K562 (cell line): ENCODE results near the gene DCUN1D4. TPM values are rescaled to one million over a fixed set of nuclear protein-coding genes. Genes with fewer than 3 reads are reported as not detected.
A peak's percentile ranks its signal among the peaks of the same experiment; 100 is the strongest.

Experiments
- ATAC-seq: fragments of 200-7000 bp; cut with Tn5 transposase; 3 replicates; pipeline ENCODE4 v1.9.1; 2020; ENCODE audit warnings: moderate library complexity
- BruUV-seq: library from RNA; stranded (reverse); fragments of 400-500 nt; replicated peaks from 2 replicates; lab custom pipeline; 2021; lab: Mats Ljungman, UMichigan
- CTCF ChIA-PET: fragments of 300-600 bp; formaldehyde crosslinking; extraction: SDS; loops from one replicate; lab custom pipeline; 2021; ENCODE audit warnings: low intra/inter-chr PET ratio; lab: Yijun Ruan, JAX
- POLR2A ChIA-PET: fragments of 300-600, 350-650 bp; sonication (Branson Sonifier 250); formaldehyde crosslinking; extraction: SDS; loops from one replicate; lab custom pipeline; 2021; ENCODE audit warnings: antibody characterized with exemption, inconsistent platforms; lab: Yijun Ruan, JAX
- DNase-seq, 4 experiments: peaks; one replicate each; pipeline versions ENCODE4 v3.0.0 to v3.0.0-alpha.2; 2011 to 2018; ENCODE audit warnings: low spot score in 3 of 4, mixed read lengths in 3 of 4; ENCODE audit errors: extremely low read depth in 1 of 4
- FAIRE-seq: peaks from 2 replicates; lab custom pipeline; 2011; peaks lifted over from hg19 to GRCh38; lab: Jason Lieb, UNC
- H2AFZ ChIP-seq: 2 replicates; pipeline ENCODE4 v1.6.0; 2011; ENCODE audit warnings: low read depth, low read length, control low read depth, inconsistent platforms
- H3K27ac ChIP-seq: fragments of 200-600 bp; 3 replicates; pipeline ENCODE4 v1.8.0; 2011; ENCODE audit warnings: low read depth, mild to moderate bottlenecking, control low read depth, inconsistent platforms, low read length, moderate library complexity, mixed read lengths; ENCODE audit errors: extremely low read depth
- H3K27me3 ChIP-seq, 2 experiments: fragments of 300-600 bp in 1 of 2; 2 replicates in 1 of 2; 3 replicates in 1 of 2; pipeline versions ENCODE4 v1.6.0 to v1.8.0; 2011; ENCODE audit warnings: inconsistent platforms in 2 of 2, low read length in 2 of 2, mild to moderate bottlenecking in 1 of 2, mixed read lengths in 1 of 2, moderate library complexity in 1 of 2; ENCODE audit not compliant: control insufficient read depth in 2 of 2, insufficient read depth in 2 of 2
- H3K36me3 ChIP-seq: fragments of 300-600 bp; 3 replicates; pipeline ENCODE4 v1.8.0; 2011; ENCODE audit warnings: mild to moderate bottlenecking, low read length, inconsistent platforms; ENCODE audit not compliant: control insufficient read depth, insufficient read depth
- H3K4me1 ChIP-seq, 2 experiments: fragments of 200-600 bp in 1 of 2; replicated peaks in 1 of 2; 2 replicates in 1 of 2; 3 replicates in 1 of 2; pipeline versions ENCODE4 v1.5.1 to v1.8.0; 2011; ENCODE audit warnings: inconsistent platforms in 2 of 2, low read length in 2 of 2, mild to moderate bottlenecking in 1 of 2, mixed read lengths in 1 of 2, moderate library complexity in 1 of 2; ENCODE audit not compliant: control insufficient read depth in 2 of 2, insufficient read depth in 2 of 2
- H3K4me2 ChIP-seq: 2 replicates; pipeline ENCODE4 v1.6.1; 2011; ENCODE audit warnings: low read length, control low read depth, inconsistent platforms, mixed read lengths; ENCODE audit not compliant: insufficient read depth
- H3K4me3 ChIP-seq: fragments of 200-600 bp; sonication (generic), shearing (Covaris generic); 2 replicates; pipeline ENCODE4 v1.5.1; 2016; ENCODE audit warnings: control low read depth, inconsistent platforms
- H3K79me2 ChIP-seq: fragments of 200-600 bp; 3 replicates; pipeline ENCODE4 v1.8.0; 2011; ENCODE audit warnings: low read length, inconsistent platforms; ENCODE audit not compliant: control insufficient read depth, insufficient read depth
- H3K9ac ChIP-seq, 2 experiments: 2 replicates each; pipeline versions ENCODE4 v1.6.0 to v1.6.1; 2011; ENCODE audit warnings: low read depth in 2 of 2, low read length in 2 of 2, control low read depth in 1 of 2, inconsistent platforms in 1 of 2, mild to moderate bottlenecking in 1 of 2, mixed read lengths in 1 of 2; ENCODE audit not compliant: insufficient read depth in 1 of 2
- H3K9me1 ChIP-seq: one replicate; pipeline ENCODE4 v1.6.0; 2011; ENCODE audit warnings: inconsistent platforms, mild to moderate bottlenecking, low read length, moderate library complexity; ENCODE audit not compliant: control insufficient read depth, insufficient read depth
- H3K9me3 ChIP-seq: replicated peaks from 2 replicates; pipeline ENCODE4 v1.5.1; 2011; ENCODE audit warnings: low read depth, low read length, inconsistent platforms; ENCODE audit not compliant: control insufficient read depth, insufficient read depth
- H4K20me1 ChIP-seq: replicated peaks from 2 replicates; pipeline ENCODE4 v1.6.1; 2011; ENCODE audit warnings: low read length, inconsistent platforms, mixed read lengths; ENCODE audit not compliant: control insufficient read depth, insufficient read depth
- BCL6 ChIP-seq: fragments of 250-450 bp; sonication (Bioruptor Pico); IDR thresholded peaks from 2 replicates; pipeline ENCODE4 v1.4.0; 2020
- PTBP1 ChIP-seq: fragments of 200-400 bp; formaldehyde crosslinking; IDR thresholded peaks from 2 replicates; pipeline ENCODE4 v1.6.1; 2017; ENCODE audit warnings: low read depth, low read length
- RAD51 ChIP-seq: fragments of 450-650 bp; IDR thresholded peaks from 2 replicates; pipeline ENCODE4 v1.7.1; 2016; ENCODE audit warnings: low read depth, mild to moderate bottlenecking, borderline replicate concordance
- SMAD3 ChIP-seq: fragments of 450-650 bp; formaldehyde crosslinking; conservative IDR thresholded peaks from 2 replicates; pipeline ENCODE4 v1.4.0; 2020; ENCODE audit warnings: mild to moderate bottlenecking
- WGBS: fragments of 100-300 bp; shearing (Covaris generic); methylation state at CpG from one replicate; pipeline ENCODE4 v1.1.6; 2016; ENCODE audit warnings: low coverage, mixed read lengths; ENCODE audit not compliant: insufficient coverage; ENCODE audit errors: missing lambda C conversion rate; 5-methylcytosine and 5-hydroxymethylcytosine counted together
- in situ Hi-C: fragments of 300-500 bp; cut with MboI; formaldehyde crosslinking; loops from 4 replicates; pipeline ENCODE4 v1.15.0; 2018; ENCODE audit warnings: inconsistent platforms, mixed read lengths
- intact Hi-C: fragments of 100-400 bp; cut with micrococcal nuclease; formaldehyde crosslinking; loops from 2 replicates; pipeline ENCODE4 v1.14.2; 2022
- polyA plus RNA-seq, 8 experiments: library from polyadenylated mRNA; depleted of rRNA in 4 of 8; stranded (reverse) in 5 of 8; unstranded in 3 of 8; fragments of >200 nt; fragmentation: Nextera tagmentation in 2 of 8; fragmentation: Illumina TruSeq in 1 of 8; extraction: Ambion mirVana in 2 of 8; extraction: Trizol in 1 of 8; gene quantifications; 2 replicates each; pipeline versions ENCODE4 v1.2.1 to v1.2.3, GENCODE V29; 2011 to 2014; ENCODE audit warnings: inconsistent platforms in 1 of 8, missing spikeins in 1 of 8
- total RNA-seq, 7 experiments: library from RNA; depleted of rRNA in 6 of 7; stranded (reverse); fragments of >200 nt in 6 of 7; fragmentation: Illumina TruSeq in 2 of 7; extraction: Trizol in 2 of 7; gene quantifications; 2 replicates each; pipeline versions ENCODE4 v1.2.1 to v1.2.3, GENCODE V29; 2011 to 2021; ENCODE audit warnings: low replicate concordance in 1 of 7
- TF ChIP-seq, protein P1 (sequence below): sonication (generic); formaldehyde crosslinking; IDR thresholded peaks from 2 replicates; pipeline ENCODE4 v1.5.0; 2020; ENCODE audit warnings: missing genetic modification reagents

DCUN1D4 gene
- total and polyA plus RNA-seq, 9 of the 15 experiments (the other 6 are each of a cell fraction or from before 2014, with no cell fraction given): 15.1 to 73.5 (median 23.0) TPM

DNA sequence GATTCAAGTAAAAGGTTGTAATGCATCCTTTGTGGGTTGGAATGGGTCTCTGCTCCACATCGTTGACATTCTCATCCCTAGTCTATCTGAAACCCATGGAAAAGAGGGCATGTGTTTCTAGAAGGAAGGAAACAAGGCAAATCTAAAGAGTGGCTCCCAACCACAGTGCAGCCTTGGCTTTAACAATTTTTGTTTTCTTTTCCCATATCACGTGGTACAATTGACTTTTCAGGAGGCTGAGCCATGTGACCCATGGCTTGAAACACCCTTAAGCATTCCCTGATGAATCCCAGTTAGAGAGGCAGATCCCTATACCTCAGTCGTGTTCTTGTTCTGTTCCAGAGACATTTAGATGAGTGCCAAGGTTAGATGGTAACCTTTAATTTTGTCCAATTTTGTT lies 12.8 kb downstream of the DCUN1D4 start:
- no peak for DNase-seq
- WGBS: 69% methylated on average over 3 of the region's 3 CpGs
- Histone ChIP-seq H3K9ac (no peak overlapping the region), H3K9me3 (no peaks in the 10 kb centered on the region), H3K27ac (no peak overlapping the region), H3K4me2 (no peak overlapping the region), H3K27me3 (no peaks in the 10 kb centered on the region), H3K79me2 (peaks cover 98% of the 10 kb centered on the region), H3K4me1 (peaks cover 15 to 28% of the 10 kb centered on the region in 2 experiments; a peak in 4 of 5 replicates), H4K20me1 (peaks cover 18% of the 10 kb centered on the region), H3K9me1 (peaks cover 4% of the 10 kb centered on the region), H3K36me3 (peaks cover 29% of the 10 kb centered on the region; the same call in 2 of the 3 replicates), H2AFZ (no peak overlapping the region), H3K4me3 (no peak overlapping the region)
- intact Hi-C loops: no loop called here
- no peak for ATAC-seq
- TF ChIP-seq PTBP1: no peak
- TF ChIP-seq SMAD3 (CRISPR knock-in tag): no peak
- peak; percentile 43; the same call in 1 of the 2 replicates for TF ChIP-seq RAD51
- TF ChIP-seq, protein P1, sequence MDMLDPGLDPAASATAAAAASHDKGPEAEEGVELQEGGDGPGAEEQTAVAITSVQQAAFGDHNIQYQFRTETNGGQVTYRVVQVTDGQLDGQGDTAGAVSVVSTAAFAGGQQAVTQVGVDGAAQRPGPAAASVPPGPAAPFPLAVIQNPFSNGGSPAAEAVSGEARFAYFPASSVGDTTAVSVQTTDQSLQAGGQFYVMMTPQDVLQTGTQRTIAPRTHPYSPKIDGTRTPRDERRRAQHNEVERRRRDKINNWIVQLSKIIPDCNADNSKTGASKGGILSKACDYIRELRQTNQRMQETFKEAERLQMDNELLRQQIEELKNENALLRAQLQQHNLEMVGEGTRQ (CRISPR knock-in tag): peak; percentile 40; the same call in 1 of the 2 replicates
- POLR2A ChIA-PET: no interaction called here
- in situ Hi-C loops: no loop called here
- BruUV-seq: no TSS peak
- FAIRE-seq: no peak
- CTCF ChIA-PET: no interaction called here

DNA sequence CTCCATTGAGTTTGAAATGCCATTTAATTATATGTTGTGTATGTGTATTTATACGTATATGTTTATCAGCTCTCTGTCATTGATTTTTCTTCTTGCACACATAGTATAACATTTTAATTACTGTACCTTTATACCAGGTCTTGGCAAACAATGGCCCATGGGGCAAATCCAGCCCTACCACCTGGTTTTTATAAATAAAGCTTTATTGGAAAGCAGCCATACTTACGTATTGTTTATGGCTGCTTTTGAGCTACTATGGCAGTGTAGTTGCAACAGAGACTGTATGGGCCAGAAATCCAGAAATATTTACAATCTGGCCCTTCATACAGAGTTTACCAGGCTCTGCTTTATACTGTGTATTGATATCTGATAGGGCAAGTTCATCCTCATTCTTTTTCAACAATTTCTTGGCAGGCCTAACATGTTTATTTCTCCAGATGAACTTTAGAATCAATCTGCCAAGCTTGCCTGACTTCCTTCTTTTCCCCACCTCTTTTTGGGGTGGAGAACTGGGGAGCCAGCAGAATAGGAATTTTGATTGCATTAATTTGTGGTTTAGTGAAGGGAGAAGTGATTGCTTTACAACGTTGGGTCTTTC lies 15.8 kb downstream of the DCUN1D4 start:
- ChIA-PET POLR2A (interaction anchor here (0.9 kb wide), 1 partner anchor 120 kb away, joined by 3 read pairs; no protein-coding TSS in a partner anchor), CTCF (no interaction called here)
- intact Hi-C loops: no loop called here
- in situ Hi-C loops: no loop called here
- Histone ChIP-seq H3K27me3 (no peaks in the 10 kb centered on the region), H3K4me2 (no peak overlapping the region), H3K4me3 (no peak overlapping the region), H3K79me2 (peaks cover 84% of the 10 kb centered on the region), H3K9ac (no peak overlapping the region), H3K9me3 (no peaks in the 10 kb centered on the region), H4K20me1 (peaks cover 4% of the 10 kb centered on the region), H3K4me1 (peaks cover 0 to 4% of the 10 kb centered on the region in 2 experiments; a peak in 3 of 5 replicates), H3K27ac (no peak overlapping the region), H2AFZ (no peak overlapping the region), H3K9me1 (no peaks in the 10 kb centered on the region), H3K36me3 (peaks cover 36% of the 10 kb centered on the region)
- 85% methylated on average over 3 of the region's 3 CpGs for WGBS
- FAIRE-seq: no peak
- ATAC-seq: no peak
- no TSS peak for BruUV-seq
- no peak for DNase-seq
- TF ChIP-seq BCL6 (CRISPR knock-in tag): no peak
